Measurements from ENCODE around the gene SMIM41. TPM values are rescaled to one million over a fixed set of nuclear protein-coding genes. Genes with fewer than 3 reads are reported as not detected.

The SMIM41 gene
- total RNA-seq (2022; extraction: Qiagen RNA extraction; ENCODE audit: low read depth): not detected in 5 replicates

GRCh38 chr12:52079576-52080402 is at the start of gene SMIM41:
TSS of gene SMIM41 (plus strand) at chr12:52079704. CDS start at chr12:52079780, 76 bp downstream.

DNA sequence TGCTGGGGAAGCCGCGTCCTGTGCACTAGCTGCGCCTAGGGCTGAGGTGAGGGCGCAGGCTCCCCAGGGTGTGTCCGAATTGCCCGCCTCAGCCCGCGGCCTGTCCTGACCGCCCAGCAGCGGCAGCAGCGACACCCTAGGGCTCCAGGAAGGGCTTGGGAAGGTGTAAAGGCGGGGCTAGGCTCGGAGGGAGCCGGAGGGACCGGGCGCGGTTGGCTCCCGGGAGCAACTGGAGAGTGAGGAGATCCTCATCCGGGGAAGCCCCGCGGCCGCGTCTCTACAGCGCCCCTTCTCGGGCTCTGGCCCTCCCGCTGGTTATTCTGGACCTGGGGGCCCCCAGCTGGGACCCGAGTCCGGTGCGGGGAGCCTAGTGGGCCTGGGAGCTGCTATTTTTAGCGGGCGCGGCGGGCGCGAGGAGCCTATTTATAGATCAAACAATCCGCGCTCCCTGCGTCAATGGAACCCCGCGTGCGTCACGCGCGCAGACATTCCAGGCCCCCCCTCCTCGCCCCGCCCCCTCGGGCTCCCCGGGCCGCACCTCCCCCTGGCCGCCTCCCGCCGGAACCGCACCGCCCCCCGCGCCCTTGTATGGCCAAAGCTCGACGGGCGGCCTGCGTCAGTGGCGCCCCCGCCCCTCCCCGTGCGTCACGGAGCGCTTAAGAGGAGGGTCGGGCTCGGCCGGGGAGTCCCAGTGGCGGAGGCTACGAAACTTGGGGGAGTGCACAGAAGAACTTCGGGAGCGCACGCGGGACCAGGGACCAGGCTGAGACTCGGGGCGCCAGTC is 28.6 kb upstream of the SMIM41 start, which contains the start of gene NR4A1:
TSS of gene NR4A1 (plus strand) at position 685 of the 784 bp plus-strand sequence. CDS start 2,887 bp downstream, outside the sequence.

DNA sequence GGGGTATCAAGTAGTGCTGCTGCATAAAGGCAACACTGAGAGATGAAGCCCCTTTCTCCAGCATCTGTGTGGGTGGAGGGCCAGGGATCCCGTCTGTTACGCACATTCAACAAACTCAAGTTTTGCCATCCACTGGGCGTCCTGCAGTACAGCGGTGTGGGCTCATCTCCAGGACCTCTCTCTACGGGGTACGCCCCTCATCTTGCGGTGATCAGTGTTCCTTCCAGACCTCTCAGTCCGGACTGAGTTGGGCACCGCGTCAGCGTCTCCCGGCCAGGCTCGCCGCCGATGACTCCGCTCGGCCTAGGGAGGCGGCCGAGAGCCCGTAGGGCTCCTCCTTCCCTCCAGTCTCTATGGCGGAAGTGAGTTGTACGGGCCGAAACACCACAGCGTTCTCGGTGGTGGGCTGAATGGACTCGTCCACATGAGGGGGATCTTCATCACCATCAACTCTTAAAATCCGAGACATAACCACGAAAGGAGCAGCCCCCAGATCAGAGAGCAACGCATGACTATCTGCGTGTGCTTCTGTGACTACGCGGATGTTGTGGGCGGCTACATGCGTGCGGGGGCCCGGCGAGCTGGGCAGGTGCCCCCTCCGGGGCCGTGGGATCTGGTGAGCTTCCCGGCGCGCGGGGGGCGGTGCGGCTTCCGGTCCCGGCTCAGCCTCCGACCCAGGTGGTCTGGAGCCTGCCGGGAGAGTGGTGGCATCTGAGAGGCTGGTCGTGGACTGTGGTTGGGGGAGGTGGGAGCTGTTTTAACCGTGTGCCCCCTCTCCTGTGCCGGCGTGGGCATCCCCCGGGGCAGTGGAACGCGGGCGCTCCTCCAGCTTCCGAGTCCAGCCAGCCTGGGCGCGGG is 9.9 kb upstream of the SMIM41 start, which contains the start of gene ATG101:
TSS of gene ATG101 (plus strand) at position 652 of the 858 bp plus-strand sequence. CDS start 3,673 bp downstream, outside the sequence.

Other genes starting within 250 kb of the SMIM41 start
- 0.14 to 0.41 TPM (median 0.20 TPM) in 5 replicates for gene FIGNL2, start 231.0 kb upstream of the SMIM41 start, total RNA-seq (2022; extraction: Qiagen RNA extraction; ENCODE audit: low read depth)
- gene ANKRD33, start 191.6 kb upstream of the SMIM41 start, total RNA-seq (2022; extraction: Qiagen RNA extraction; ENCODE audit: low read depth): 0.08 TPM in 1 of 5 replicates, not detected in the others
- 0.03 to 0.09 TPM (median 0.08 TPM) in 4 of 5 replicates, not detected in the other for gene ACVRL1, start 172.2 kb upstream of the SMIM41 start, total RNA-seq (2022; extraction: Qiagen RNA extraction; ENCODE audit: low read depth)
- 12.0 to 17.3 TPM (median 15.4 TPM) in 5 replicates for gene ACVR1B, start 128.0 kb upstream of the SMIM41 start, total RNA-seq (2022; extraction: Qiagen RNA extraction; ENCODE audit: low read depth)
- 0.44 to 1.2 TPM (median 0.58 TPM) in 5 replicates for gene TAMALIN, start 72.8 kb upstream of the SMIM41 start, total RNA-seq (2022; extraction: Qiagen RNA extraction; ENCODE audit: low read depth)
- gene NR4A1, start 28.3 kb upstream of the SMIM41 start, total RNA-seq (2022; extraction: Qiagen RNA extraction; ENCODE audit: low read depth): 29.4 to 44.4 TPM (median 34.5 TPM) in 5 replicates
- 77.7 to 101 TPM (median 99.2 TPM) in 5 replicates for gene ATG101, start 9.7 kb upstream of the SMIM41 start, total RNA-seq (2022; extraction: Qiagen RNA extraction; ENCODE audit: low read depth)
- 46.5 to 67.3 TPM (median 57.9 TPM) in 5 replicates for gene KRT80, start 112.3 kb downstream of the SMIM41 start, total RNA-seq (2022; extraction: Qiagen RNA extraction; ENCODE audit: low read depth)
- 3,689 to 4,475 TPM (median 3,814 TPM) in 5 replicates for gene KRT7, start 153.5 kb downstream of the SMIM41 start, total RNA-seq (2022; extraction: Qiagen RNA extraction; ENCODE audit: low read depth)
- gene KRT86, start 194.9 kb downstream of the SMIM41 start, total RNA-seq (2022; extraction: Qiagen RNA extraction; ENCODE audit: low read depth): 20.4 to 43.5 TPM (median 41.1 TPM) in 5 replicates
- gene KRT81, start 211.8 kb downstream of the SMIM41 start, total RNA-seq (2022; extraction: Qiagen RNA extraction; ENCODE audit: low read depth): 2,679 to 3,731 TPM (median 3,430 TPM) in 5 replicates
- 2.2 to 6.1 TPM (median 5.3 TPM) in 5 replicates for gene KRT83, start 241.7 kb downstream of the SMIM41 start, total RNA-seq (2022; extraction: Qiagen RNA extraction; ENCODE audit: low read depth)

Measured in A549 treated with CpdA at 1 μM for 4 hours (cell line).